Nephron progenitor cell (in vitro differentiated cells): Measurements from ENCODE around the gene AGAP1.

Source experiments
- DNase-seq: peaks from one replicate; pipeline ENCODE4 v3.0.0; 2021
- H3K27ac Mint-ChIP-seq: 2 replicates; pipeline ENCODE4 v1.8.0; 2021; ENCODE audit warnings: mild to moderate bottlenecking, moderate library complexity, mixed read lengths
- H3K27me3 Mint-ChIP-seq: 2 replicates; pipeline ENCODE4 v1.8.0; 2021; ENCODE audit warnings: mild to moderate bottlenecking, low read depth, mixed read lengths; ENCODE audit not compliant: poor library complexity
- H3K36me3 Mint-ChIP-seq: 2 replicates; pipeline ENCODE4 v1.8.0; 2021; ENCODE audit warnings: low read depth, mixed read lengths
- H3K4me1 Mint-ChIP-seq: 2 replicates; pipeline ENCODE4 v1.8.0; 2021; ENCODE audit warnings: mixed read lengths
- H3K4me3 Mint-ChIP-seq: 2 replicates; pipeline ENCODE4 v1.8.0; 2021; ENCODE audit warnings: mild to moderate bottlenecking, moderate library complexity, mixed read lengths
- H3K9me3 Mint-ChIP-seq: 2 replicates; pipeline ENCODE4 v1.8.0; 2021; ENCODE audit warnings: mild to moderate bottlenecking, moderate library complexity, mixed read lengths
- TF ChIP-seq, protein P1 (sequence below): fragments of 200-600 bp; sonication (generic); IDR thresholded peaks from 2 replicates; pipeline ENCODE4 v1.5.0; 2021; ENCODE audit warnings: antibody characterized with exemption

The AGAP1 gene

GRCh38 chr2:235744161-235744560 lies 250.3 kb downstream of the AGAP1 start:
- Mint-ChIP-seq H3K9me3 (no peaks in the 10 kb centered on the region), H3K4me1 (peaks cover 35% of the 10 kb centered on the region), H3K4me3 (no peak overlapping the region), H3K27me3 (no peaks in the 10 kb centered on the region), H3K36me3 (peaks cover 43% of the 10 kb centered on the region), H3K27ac (no peak overlapping the region)
- no peak for DNase-seq
- TF ChIP-seq, protein P1, sequence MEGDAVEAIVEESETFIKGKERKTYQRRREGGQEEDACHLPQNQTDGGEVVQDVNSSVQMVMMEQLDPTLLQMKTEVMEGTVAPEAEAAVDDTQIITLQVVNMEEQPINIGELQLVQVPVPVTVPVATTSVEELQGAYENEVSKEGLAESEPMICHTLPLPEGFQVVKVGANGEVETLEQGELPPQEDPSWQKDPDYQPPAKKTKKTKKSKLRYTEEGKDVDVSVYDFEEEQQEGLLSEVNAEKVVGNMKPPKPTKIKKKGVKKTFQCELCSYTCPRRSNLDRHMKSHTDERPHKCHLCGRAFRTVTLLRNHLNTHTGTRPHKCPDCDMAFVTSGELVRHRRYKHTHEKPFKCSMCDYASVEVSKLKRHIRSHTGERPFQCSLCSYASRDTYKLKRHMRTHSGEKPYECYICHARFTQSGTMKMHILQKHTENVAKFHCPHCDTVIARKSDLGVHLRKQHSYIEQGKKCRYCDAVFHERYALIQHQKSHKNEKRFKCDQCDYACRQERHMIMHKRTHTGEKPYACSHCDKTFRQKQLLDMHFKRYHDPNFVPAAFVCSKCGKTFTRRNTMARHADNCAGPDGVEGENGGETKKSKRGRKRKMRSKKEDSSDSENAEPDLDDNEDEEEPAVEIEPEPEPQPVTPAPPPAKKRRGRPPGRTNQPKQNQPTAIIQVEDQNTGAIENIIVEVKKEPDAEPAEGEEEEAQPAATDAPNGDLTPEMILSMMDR, result no peak

GRCh38 chr2:235745597-235745996 lies 251.8 kb downstream of the AGAP1 start:
- peaks cover 55% of the 10 kb centered on the region for H3K36me3 Mint-ChIP-seq
- no peak for DNase-seq
- H3K9me3 Mint-ChIP-seq, result no peaks in the 10 kb centered on the region
- TF ChIP-seq, protein P1, result no peak
- no peak overlapping the region for H3K27ac Mint-ChIP-seq
- no peak overlapping the region for H3K4me3 Mint-ChIP-seq
- no peaks in the 10 kb centered on the region for H3K27me3 Mint-ChIP-seq
- H3K4me1 Mint-ChIP-seq, result peaks cover 27% of the 10 kb centered on the region

DNA sequence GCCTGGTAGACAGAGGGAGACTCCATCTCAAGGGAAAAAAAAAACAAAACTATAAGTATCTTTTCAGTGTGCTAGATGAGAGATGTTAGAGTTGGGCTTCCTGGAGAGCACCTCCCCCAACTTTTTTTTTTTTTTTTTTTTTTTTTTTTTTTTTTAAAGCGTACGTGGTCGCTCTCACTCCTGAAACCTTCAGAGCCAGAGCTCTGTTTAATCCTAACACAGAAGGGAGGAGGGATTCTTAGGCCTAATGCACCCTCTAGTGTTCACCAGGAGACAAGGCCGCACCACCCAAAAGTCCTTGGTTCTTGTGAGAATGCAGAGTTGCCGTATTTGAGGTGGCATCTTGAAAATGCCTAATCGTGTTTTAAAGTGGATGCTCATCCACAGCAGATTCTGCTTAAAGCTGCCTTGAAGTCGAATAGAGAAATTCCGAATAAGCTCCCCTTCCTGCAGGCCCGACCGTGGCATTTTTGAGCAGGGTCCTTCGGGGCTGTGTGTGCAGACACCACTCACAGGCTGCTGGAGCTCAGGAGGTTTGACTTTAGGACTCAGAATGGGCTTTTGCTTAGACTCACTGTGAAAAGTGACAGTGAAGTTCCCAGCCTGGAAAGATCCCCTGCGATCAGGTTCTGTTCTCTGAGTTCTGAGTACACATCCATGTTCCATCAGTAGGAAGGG lies 252.6 kb downstream of the AGAP1 start:
- DNase-seq, result peak; percentile 67
- Mint-ChIP-seq H3K27me3 (no peaks in the 10 kb centered on the region), H3K36me3 (peaks cover 57% of the 10 kb centered on the region), H3K9me3 (no peaks in the 10 kb centered on the region), H3K27ac (no peak overlapping the region), H3K4me1 (peaks cover 20% of the 10 kb centered on the region), H3K4me3 (no peak overlapping the region)
- TF ChIP-seq, protein P1, result peak; percentile 62

DNA sequence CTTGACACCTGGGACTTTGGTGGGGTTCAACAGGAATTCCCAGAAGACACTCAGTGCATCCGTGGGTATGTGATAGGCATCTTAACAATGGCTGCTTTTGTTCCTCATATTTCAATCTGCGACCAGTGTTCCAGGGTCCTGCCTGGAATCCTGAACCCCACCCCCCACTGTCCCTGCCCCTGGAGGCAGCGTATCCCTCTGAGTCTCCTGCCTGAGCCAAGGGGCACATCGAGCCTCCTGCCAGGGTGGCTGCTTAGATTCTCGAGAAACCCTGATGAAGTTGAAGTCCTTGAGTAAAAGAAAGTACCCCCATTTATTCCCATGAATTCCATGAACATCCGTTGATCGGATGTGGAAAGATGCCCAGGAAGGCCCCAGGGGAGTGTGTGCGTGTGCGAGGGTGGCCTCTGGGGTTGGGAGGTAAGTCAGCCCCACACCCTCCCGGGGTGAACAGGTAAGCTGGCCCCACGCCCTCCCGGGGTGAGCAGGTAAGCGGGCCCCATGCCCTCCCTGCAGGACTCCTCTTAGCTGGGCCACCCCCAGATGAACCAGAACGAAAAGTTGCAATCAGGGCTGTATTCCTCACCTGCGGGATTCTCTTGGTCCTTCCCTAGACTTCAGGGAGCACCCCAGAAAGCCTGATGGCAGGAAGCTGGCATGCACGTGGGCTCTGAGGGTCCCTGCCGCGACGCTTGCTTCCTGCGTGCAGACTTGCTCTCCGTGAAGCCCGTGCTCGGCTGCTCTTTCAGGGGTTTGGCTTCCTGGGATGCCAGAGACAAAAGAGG lies 253.3 kb downstream of the AGAP1 start:
- Mint-ChIP-seq H3K4me3 (no peak overlapping the region), H3K27ac (peak overlapping the region; percentile 40), H3K4me1 (peaks cover 19% of the 10 kb centered on the region), H3K36me3 (peaks cover 56% of the 10 kb centered on the region), H3K9me3 (no peaks in the 10 kb centered on the region), H3K27me3 (no peaks in the 10 kb centered on the region)
- DNase-seq, result no peak
- TF ChIP-seq, protein P1, result no peak

DNA sequence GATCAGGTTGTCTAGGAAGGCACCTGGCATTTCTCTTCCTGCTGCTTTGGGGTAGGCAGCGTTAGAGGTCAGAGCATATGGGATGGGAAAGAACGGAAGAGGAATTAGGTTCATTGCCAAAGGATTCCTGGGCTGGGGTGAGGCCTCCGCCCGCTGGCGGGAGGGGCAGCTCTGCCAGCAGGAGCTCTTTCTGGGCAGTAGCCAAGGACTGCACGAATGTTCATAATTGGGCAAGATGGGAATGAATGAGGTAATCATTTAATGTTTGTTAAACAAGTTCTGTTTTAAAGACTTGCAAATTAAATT lies 253.9 kb downstream of the AGAP1 start:
- peaks cover 19% of the 10 kb centered on the region for H3K4me1 Mint-ChIP-seq
- TF ChIP-seq, protein P1, result no peak
- no peak overlapping the region for H3K4me3 Mint-ChIP-seq
- no peaks in the 10 kb centered on the region for H3K27me3 Mint-ChIP-seq
- H3K36me3 Mint-ChIP-seq, result peaks cover 53% of the 10 kb centered on the region
- H3K27ac Mint-ChIP-seq, result peak overlapping the region; percentile 40
- no peak for DNase-seq
- no peaks in the 10 kb centered on the region for H3K9me3 Mint-ChIP-seq
